Measurements from ENCODE around the gene HDGFL1.

DNA sequence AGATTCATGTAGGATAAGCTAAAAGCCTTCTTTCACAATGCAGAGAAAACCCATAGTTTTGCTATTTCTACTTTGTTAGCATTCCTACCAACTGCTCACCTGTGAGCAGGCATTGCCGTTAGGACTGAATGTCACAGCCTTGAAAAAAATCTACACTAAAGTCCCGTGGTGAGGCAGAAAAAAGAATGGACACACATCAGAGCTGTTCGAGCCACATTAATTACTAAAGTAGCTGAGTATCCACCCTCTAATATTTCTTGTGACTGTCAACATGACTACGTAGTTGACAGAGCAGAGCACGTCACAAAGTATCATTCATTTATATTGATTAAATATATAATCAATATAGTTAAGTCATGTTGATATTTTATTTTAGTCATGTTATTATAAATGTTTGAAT, 10.1 kb downstream of the HDGFL1 start:
- TF ChIP-seq, protein P1, sequence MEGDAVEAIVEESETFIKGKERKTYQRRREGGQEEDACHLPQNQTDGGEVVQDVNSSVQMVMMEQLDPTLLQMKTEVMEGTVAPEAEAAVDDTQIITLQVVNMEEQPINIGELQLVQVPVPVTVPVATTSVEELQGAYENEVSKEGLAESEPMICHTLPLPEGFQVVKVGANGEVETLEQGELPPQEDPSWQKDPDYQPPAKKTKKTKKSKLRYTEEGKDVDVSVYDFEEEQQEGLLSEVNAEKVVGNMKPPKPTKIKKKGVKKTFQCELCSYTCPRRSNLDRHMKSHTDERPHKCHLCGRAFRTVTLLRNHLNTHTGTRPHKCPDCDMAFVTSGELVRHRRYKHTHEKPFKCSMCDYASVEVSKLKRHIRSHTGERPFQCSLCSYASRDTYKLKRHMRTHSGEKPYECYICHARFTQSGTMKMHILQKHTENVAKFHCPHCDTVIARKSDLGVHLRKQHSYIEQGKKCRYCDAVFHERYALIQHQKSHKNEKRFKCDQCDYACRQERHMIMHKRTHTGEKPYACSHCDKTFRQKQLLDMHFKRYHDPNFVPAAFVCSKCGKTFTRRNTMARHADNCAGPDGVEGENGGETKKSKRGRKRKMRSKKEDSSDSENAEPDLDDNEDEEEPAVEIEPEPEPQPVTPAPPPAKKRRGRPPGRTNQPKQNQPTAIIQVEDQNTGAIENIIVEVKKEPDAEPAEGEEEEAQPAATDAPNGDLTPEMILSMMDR (conservative IDR thresholded peaks at IDR 0.05 in 1 of 2, IDR thresholded peaks at IDR 0.05 in 1 of 2; ENCODE audit: extremely low read depth in 1 of 2, insufficient read depth in 1 of 2, low read depth in 1 of 2, low read length in 2 of 2), result no peak
- no peak for TF ChIP-seq EZH2 (IDR thresholded peaks at IDR 0.05; ENCODE audit: borderline replicate concordance, low read length)
